GM12878 (cell line): Measurements from ENCODE around the gene ARID5B. TPM values are rescaled to one million over a fixed set of nuclear protein-coding genes. Genes with fewer than 3 reads are reported as not detected.

Source experiments
- BRCA1 ChIP-seq: IDR thresholded peaks from 2 replicates; pipeline ENCODE4 v1.6.1; 2011; ENCODE audit warnings: low read depth, low read length, improper control_type of control experiment
- EGR1 ChIP-seq, 2 experiments: IDR thresholded peaks; 1 replicate in 1 of 2; 2 replicates in 1 of 2; pipeline ENCODE4 v1.6.1; 2011 to 2012; ENCODE audit warnings: low read depth in 2 of 2, low read length in 2 of 2, borderline replicate concordance in 1 of 2, mild to moderate bottlenecking in 1 of 2, moderate library complexity in 1 of 2
- HCFC1 ChIP-seq: fragments of 150-350 bp; IDR thresholded peaks from 2 replicates; pipeline ENCODE4 v1.6.1; 2014; ENCODE audit warnings: low read length
- KDM1A ChIP-seq: fragments of 200-600 bp; sonication (generic); IDR thresholded peaks from 2 replicates; pipeline ENCODE4 v1.6.1; 2016; ENCODE audit warnings: borderline replicate concordance
- NR2F1 ChIP-seq: fragments of 450-650 bp; conservative IDR thresholded peaks from 2 replicates; pipeline ENCODE4 v1.6.1; 2017; ENCODE audit warnings: mild to moderate bottlenecking
- SIN3A ChIP-seq: IDR thresholded peaks from 2 replicates; pipeline ENCODE4 v1.6.1; 2012; ENCODE audit warnings: low read depth, low read length, improper control_type of control experiment
- SP1 ChIP-seq: IDR thresholded peaks from one replicate; pipeline ENCODE4 v1.6.1; 2011; ENCODE audit warnings: low read depth, low read length
- ZBTB40 ChIP-seq: fragments of 450-650 bp; IDR thresholded peaks from 2 replicates; pipeline ENCODE4 v1.6.1; 2016; ENCODE audit warnings: mild to moderate bottlenecking, moderate library complexity, borderline replicate concordance
- ZNF592 ChIP-seq: fragments of 450-650 bp; IDR thresholded peaks from 2 replicates; pipeline ENCODE4 v1.6.1; 2017; ENCODE audit warnings: mild to moderate bottlenecking, moderate library complexity
- polyA plus RNA-seq, 11 experiments: library from polyadenylated mRNA; depleted of rRNA in 4 of 11; unstranded in 6 of 11; stranded (reverse) in 5 of 11; fragments of >200 nt; fragmentation: Nextera tagmentation in 4 of 11; fragmentation: Illumina TruSeq in 1 of 11; extraction: Ambion mirVana in 4 of 11; extraction: Trizol in 1 of 11; gene quantifications; 1 replicate in 1 of 11; 2 replicates in 10 of 11; pipeline versions ENCODE4 v1.2.1 to v1.2.3, GENCODE V29; 2011 to 2016; ENCODE audit warnings: inconsistent platforms in 2 of 11, missing spikeins in 2 of 11, low read depth in 1 of 11
- total RNA-seq, 4 experiments: library from RNA; depleted of rRNA in 3 of 4; stranded (reverse); fragments of >200 nt in 3 of 4; fragmentation: Illumina TruSeq in 1 of 4; extraction: Trizol in 1 of 4; gene quantifications; 2 replicates each; pipeline versions ENCODE4 v1.2.1 to v1.2.3, GENCODE V29; 2013 to 2021

Gene ARID5B
- total and polyA plus RNA-seq, 10 of the 15 experiments (the other 5 are each of a cell fraction or from before 2014, with no cell fraction given) = 2.7 to 8.5 (median 6.1) TPM

- no peak for TF ChIP-seq ZNF592
- no peak for TF ChIP-seq SIN3A
- no peak for TF ChIP-seq HCFC1
- TF ChIP-seq ZBTB40 = no peak
- no peak for TF ChIP-seq EGR1 (IDR thresholded peaks at IDR 0.05; ENCODE audit: borderline replicate concordance in 1 of 2, low read depth in 2 of 2, low read length in 2 of 2)
- TF ChIP-seq KDM1A = no peak
- TF ChIP-seq BRCA1 = no peak
- TF ChIP-seq NR2F1 = no peak
- TF ChIP-seq SP1 = no peak
- TF ChIP-seq, all 136 proteins: peak for 0
These were observed 161.4 kb downstream of the ARID5B start (continued) for GRCh38 chr10:62062752-62063512.
